Measurements from ENCODE around the gene RNF182.

Gene RNF182

DNA sequence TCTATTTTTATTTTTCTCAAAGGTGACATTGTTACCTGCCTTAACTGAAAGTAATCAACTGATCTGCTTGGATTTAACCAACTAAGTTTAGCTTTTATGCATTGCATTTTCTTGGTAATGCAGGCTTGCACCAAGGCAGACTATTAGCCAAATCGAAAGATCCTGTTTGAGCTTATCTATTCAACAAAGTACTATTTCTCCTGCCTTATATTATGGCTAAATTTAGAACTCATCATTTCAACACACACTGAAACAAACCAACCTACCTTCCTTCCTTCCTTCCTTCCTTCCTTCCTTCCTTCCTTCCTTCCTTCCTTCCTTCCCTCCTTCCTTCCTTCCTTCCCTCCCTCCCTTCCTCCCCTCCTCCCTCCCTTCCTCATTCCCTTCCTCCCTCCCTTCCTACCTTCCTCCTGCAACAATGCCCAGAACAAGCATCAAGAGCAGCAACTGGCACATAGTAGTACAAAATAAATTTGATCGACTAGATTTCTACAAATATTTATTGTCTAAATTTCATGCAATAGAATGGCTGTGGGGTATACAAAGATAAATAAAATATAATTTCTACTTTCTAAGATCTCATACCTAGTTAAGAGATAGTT lies 17.0 kb upstream of the RNF182 start:
- Histone ChIP-seq H3K4me1 (ENCODE audit: low read depth, poor library complexity, severe bottlenecking) (no peaks in the 10 kb centered on the region), H3K4me2 (no peak overlapping the region), H3K9ac (no peak overlapping the region), H3K4me3 (IDR thresholded peaks at IDR 0.05; ENCODE audit: insufficient read depth, low read depth, low read length) (no peak overlapping the region), H4K20me1 (ENCODE audit: insufficient read depth) (no peaks in the 10 kb centered on the region), H3K36me3 (ENCODE audit: insufficient read depth) (no peaks in the 10 kb centered on the region), H2AFZ (ENCODE audit: low read depth) (no peak overlapping the region), H3K79me2 (ENCODE audit: insufficient read depth, low read depth) (no peaks in the 10 kb centered on the region), H3K27me3 (ENCODE audit: insufficient read depth, low read depth) (no peaks in the 10 kb centered on the region), H3K27ac (no peak overlapping the region)
- TF ChIP-seq, protein P1, sequence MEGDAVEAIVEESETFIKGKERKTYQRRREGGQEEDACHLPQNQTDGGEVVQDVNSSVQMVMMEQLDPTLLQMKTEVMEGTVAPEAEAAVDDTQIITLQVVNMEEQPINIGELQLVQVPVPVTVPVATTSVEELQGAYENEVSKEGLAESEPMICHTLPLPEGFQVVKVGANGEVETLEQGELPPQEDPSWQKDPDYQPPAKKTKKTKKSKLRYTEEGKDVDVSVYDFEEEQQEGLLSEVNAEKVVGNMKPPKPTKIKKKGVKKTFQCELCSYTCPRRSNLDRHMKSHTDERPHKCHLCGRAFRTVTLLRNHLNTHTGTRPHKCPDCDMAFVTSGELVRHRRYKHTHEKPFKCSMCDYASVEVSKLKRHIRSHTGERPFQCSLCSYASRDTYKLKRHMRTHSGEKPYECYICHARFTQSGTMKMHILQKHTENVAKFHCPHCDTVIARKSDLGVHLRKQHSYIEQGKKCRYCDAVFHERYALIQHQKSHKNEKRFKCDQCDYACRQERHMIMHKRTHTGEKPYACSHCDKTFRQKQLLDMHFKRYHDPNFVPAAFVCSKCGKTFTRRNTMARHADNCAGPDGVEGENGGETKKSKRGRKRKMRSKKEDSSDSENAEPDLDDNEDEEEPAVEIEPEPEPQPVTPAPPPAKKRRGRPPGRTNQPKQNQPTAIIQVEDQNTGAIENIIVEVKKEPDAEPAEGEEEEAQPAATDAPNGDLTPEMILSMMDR (conservative IDR thresholded peaks at IDR 0.05; ENCODE audit: low read depth, low read length): no peak

DNA sequence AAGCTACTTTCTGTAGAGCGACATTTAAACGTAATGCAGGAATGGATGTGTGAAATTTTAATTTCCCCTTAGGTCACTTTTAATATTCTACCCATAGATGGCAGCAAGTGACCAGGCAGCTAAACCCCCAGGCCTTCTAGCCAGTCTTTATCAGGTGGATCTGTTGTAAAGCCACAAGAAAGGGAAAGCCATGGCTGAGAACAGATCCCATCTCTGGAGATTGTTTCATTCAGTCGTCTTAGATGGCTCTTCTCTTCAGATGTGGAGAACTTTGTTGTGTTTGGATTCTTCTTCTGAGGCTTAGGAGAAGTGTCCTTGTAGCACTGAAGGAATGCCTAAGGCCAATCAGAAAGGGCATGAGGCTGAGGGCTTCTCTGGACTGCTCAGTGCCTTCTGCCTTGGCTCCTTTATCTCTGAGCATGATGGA lies 15.8 kb upstream of the RNF182 start:
- TF ChIP-seq, protein P1 (conservative IDR thresholded peaks at IDR 0.05; ENCODE audit: low read depth, low read length): peak; percentile 91
- Histone ChIP-seq H3K9ac (no peak overlapping the region), H3K27me3 (ENCODE audit: insufficient read depth, low read depth) (no peaks in the 10 kb centered on the region), H4K20me1 (ENCODE audit: insufficient read depth) (no peaks in the 10 kb centered on the region), H3K36me3 (ENCODE audit: insufficient read depth) (no peaks in the 10 kb centered on the region), H3K79me2 (ENCODE audit: insufficient read depth, low read depth) (no peaks in the 10 kb centered on the region), H2AFZ (ENCODE audit: low read depth) (no peak overlapping the region; the same call in 1 of the 2 replicates), H3K4me2 (no peak overlapping the region), H3K27ac (no peak overlapping the region), H3K4me1 (ENCODE audit: low read depth, poor library complexity, severe bottlenecking) (no peaks in the 10 kb centered on the region), H3K4me3 (IDR thresholded peaks at IDR 0.05; ENCODE audit: insufficient read depth, low read depth, low read length) (no peak overlapping the region)

DNA sequence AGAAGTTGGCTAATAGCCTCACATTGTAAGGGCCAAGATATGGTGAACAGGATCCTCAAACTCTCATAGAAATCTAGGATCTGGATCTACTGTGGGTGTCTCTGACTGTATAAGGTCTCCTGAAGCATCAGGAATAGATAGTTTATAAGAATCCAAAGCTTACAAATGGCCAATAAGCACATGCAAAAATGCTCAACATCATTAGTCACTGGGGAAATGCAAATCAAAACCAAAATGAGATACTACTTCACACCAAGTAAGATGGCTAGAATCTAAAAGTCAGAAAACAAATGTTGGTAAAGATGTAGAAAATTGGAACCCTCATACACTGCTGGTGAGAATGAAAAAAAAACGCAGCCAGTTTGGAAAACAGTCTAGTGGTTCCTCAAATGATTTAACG lies 14.3 kb upstream of the RNF182 start:
- Histone ChIP-seq H3K27ac (no peak overlapping the region), H4K20me1 (ENCODE audit: insufficient read depth) (no peaks in the 10 kb centered on the region)

DNA sequence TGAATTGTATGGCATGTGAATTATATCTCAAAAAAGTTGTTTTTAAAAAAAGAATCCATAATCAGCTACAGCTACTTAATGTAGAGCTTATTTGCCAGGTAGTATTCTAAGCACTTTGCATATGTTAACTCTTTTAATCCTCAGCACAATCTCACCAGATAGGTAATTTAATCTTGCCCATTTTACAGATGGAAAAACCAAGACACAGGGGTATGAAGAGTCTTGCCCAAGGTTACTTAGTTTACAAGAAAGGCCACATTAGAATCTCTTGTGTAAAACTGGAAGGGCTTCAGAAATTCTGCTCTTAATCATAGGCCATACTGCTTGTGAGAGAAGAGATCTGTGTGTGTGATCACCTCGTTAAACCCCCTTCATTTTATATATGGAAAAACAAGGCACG lies 13.4 kb upstream of the RNF182 start:
- H2AFZ ChIP-seq (ENCODE audit: low read depth): no peak overlapping the region
- H3K4me1 ChIP-seq (ENCODE audit: low read depth, poor library complexity, severe bottlenecking): no peaks in the 10 kb centered on the region
- H4K20me1 ChIP-seq (ENCODE audit: insufficient read depth): no peaks in the 10 kb centered on the region
- TF ChIP-seq, protein P1 (conservative IDR thresholded peaks at IDR 0.05; ENCODE audit: low read depth, low read length): no peak
- no peak overlapping the region for H3K27ac ChIP-seq
- no peak overlapping the region for H3K4me3 ChIP-seq (IDR thresholded peaks at IDR 0.05; ENCODE audit: insufficient read depth, low read depth, low read length)
- H3K9ac ChIP-seq: no peak overlapping the region
- H3K4me2 ChIP-seq: no peak overlapping the region
- no peaks in the 10 kb centered on the region for H3K36me3 ChIP-seq (ENCODE audit: insufficient read depth)
- H3K79me2 ChIP-seq (ENCODE audit: insufficient read depth, low read depth): no peaks in the 10 kb centered on the region
- H3K27me3 ChIP-seq (ENCODE audit: insufficient read depth, low read depth): no peaks in the 10 kb centered on the region

More for the DNA sequence above, 14.3 kb upstream of the RNF182 start:
- no peak overlapping the region for H3K9ac ChIP-seq
- H3K4me1 ChIP-seq (ENCODE audit: low read depth, poor library complexity, severe bottlenecking): no peaks in the 10 kb centered on the region
- H3K27me3 ChIP-seq (ENCODE audit: insufficient read depth, low read depth): no peaks in the 10 kb centered on the region
- no peaks in the 10 kb centered on the region for H3K79me2 ChIP-seq (ENCODE audit: insufficient read depth, low read depth)
- H3K36me3 ChIP-seq (ENCODE audit: insufficient read depth): no peaks in the 10 kb centered on the region
- H3K4me3 ChIP-seq (IDR thresholded peaks at IDR 0.05; ENCODE audit: insufficient read depth, low read depth, low read length): no peak overlapping the region
- H2AFZ ChIP-seq (ENCODE audit: low read depth): no peak overlapping the region
- TF ChIP-seq, protein P1 (conservative IDR thresholded peaks at IDR 0.05; ENCODE audit: low read depth, low read length): no peak
- H3K4me2 ChIP-seq: no peak overlapping the region
